G401 (cell line): ENCODE measurements around the gene TUT1. TPM values are rescaled to one million over a fixed set of nuclear protein-coding genes. Genes with fewer than 3 reads are reported as not detected.
"Not testable (repeated sequence)": the region's sequence is repeated elsewhere in the genome, so short reads cannot be mapped to it uniquely, and the experiment has no call there.

Experiments
- DNase-seq: peaks from one replicate; pipeline ENCODE4 v3.0.0-alpha.2; 2015; ENCODE audit warnings: low spot score
- in situ Hi-C: cut with HindIII; loops from 2 replicates; pipeline ENCODE4 v1.10.0; 2016; ENCODE audit warnings: low sequenced_read_pairs, mixed read lengths
- total RNA-seq: library from RNA; depleted of rRNA; stranded (reverse); fragments of >200 nt; shearing (Covaris generic); gene quantifications from 2 replicates; pipeline ENCODE4 v1.2.3, GENCODE V29; 2014

Gene TUT1
- total RNA-seq, 1 experiment from 2014 or later: 16.5 TPM

- in situ Hi-C loops: loop anchor here (25.0 kb wide), 1 partner anchor 128 kb away; no protein-coding TSS in a partner anchor
- no peak for DNase-seq
These were observed 26.1 kb downstream of the TUT1 start for GRCh38 chr11:62565100-62565802.

GRCh38 chr11:62561677-62562230, 29.6 kb downstream of the TUT1 start:
- DNase-seq: not testable (repeated sequence)
- in situ Hi-C loops: loop anchor here (25.0 kb wide), 1 partner anchor 124 kb away; no protein-coding TSS in a partner anchor

- in situ Hi-C loops: loop anchor here (25.0 kb wide), 1 partner anchor 123 kb away; no protein-coding TSS in a partner anchor
These were observed 30.7 kb downstream of the TUT1 start for GRCh38 chr11:62560566-62561103.

GRCh38 chr11:62559626-62560025, 31.7 kb downstream of the TUT1 start:
- DNase-seq: not testable (repeated sequence)
- in situ Hi-C loops: loop anchor here (25.0 kb wide), 1 partner anchor 122 kb away; no protein-coding TSS in a partner anchor

More at GRCh38 chr11:62560566-62561103, 30.7 kb downstream of the TUT1 start:
- DNase-seq: peak; percentile 76

- no peak for DNase-seq
- in situ Hi-C loops: loop anchor here (25.0 kb wide), 1 partner anchor 122 kb away; no protein-coding TSS in a partner anchor
These were observed 32.1 kb downstream of the TUT1 start for GRCh38 chr11:62559204-62559603.

- in situ Hi-C loops: loop anchor here (25.0 kb wide), 1 partner anchor 121 kb away; no protein-coding TSS in a partner anchor
- DNase-seq: no peak
These were observed 32.7 kb downstream of the TUT1 start for GRCh38 chr11:62558669-62559068.

- no peak for DNase-seq
- in situ Hi-C loops: loop anchor here (25.0 kb wide), 1 partner anchor 120 kb away; no protein-coding TSS in a partner anchor
These were observed 34.3 kb downstream of the TUT1 start for GRCh38 chr11:62556875-62557631.

GRCh38 chr11:62556108-62556874, 35.0 kb downstream of the TUT1 start:
- in situ Hi-C loops: loop anchor here (25.0 kb wide), 1 partner anchor 119 kb away; no protein-coding TSS in a partner anchor
- DNase-seq: peak; percentile 87

- DNase-seq: no peak
These were observed 35.7 kb downstream of the TUT1 start for GRCh38 chr11:62555464-62556107.

GRCh38 chr11:62554387-62555167, 36.7 kb downstream of the TUT1 start:
- no peak for DNase-seq
- in situ Hi-C loops: loop anchor here (25.0 kb wide), 1 partner anchor 117 kb away; no protein-coding TSS in a partner anchor

More at GRCh38 chr11:62555464-62556107, 35.7 kb downstream of the TUT1 start:
- in situ Hi-C loops: loop anchor here (25.0 kb wide), 1 partner anchor 118 kb away; no protein-coding TSS in a partner anchor

- no peak for DNase-seq
- in situ Hi-C loops: loop anchor here (25.0 kb wide), 1 partner anchor 117 kb away; no protein-coding TSS in a partner anchor
These were observed 37.4 kb downstream of the TUT1 start for GRCh38 chr11:62553839-62554361.

- in situ Hi-C loops: loop anchor here (25.0 kb wide), 1 partner anchor 116 kb away; no protein-coding TSS in a partner anchor
- peak; percentile 54 for DNase-seq
These were observed 38.1 kb downstream of the TUT1 start for GRCh38 chr11:62553080-62553838.

- in situ Hi-C loops: loop anchor here (25.0 kb wide), 1 partner anchor 115 kb away; no protein-coding TSS in a partner anchor
- no peak for DNase-seq
These were observed 38.7 kb downstream of the TUT1 start for GRCh38 chr11:62552485-62553079.

GRCh38 chr11:62550478-62550877, 40.8 kb downstream of the TUT1 start:
- in situ Hi-C loops: loop anchor here (25.0 kb wide), 1 partner anchor 113 kb away; no protein-coding TSS in a partner anchor
- not testable (repeated sequence) for DNase-seq

- in situ Hi-C loops: no loop called here
- DNase-seq: no peak
These were observed 42.6 kb downstream of the TUT1 start for GRCh38 chr11:62548545-62549335.
